Measurements from ENCODE around the gene HELZ.
"Not testable (repeated sequence)": the region's sequence is repeated elsewhere in the genome, so short reads cannot be mapped to it uniquely, and the experiment has no call there.

Gene HELZ

DNA sequence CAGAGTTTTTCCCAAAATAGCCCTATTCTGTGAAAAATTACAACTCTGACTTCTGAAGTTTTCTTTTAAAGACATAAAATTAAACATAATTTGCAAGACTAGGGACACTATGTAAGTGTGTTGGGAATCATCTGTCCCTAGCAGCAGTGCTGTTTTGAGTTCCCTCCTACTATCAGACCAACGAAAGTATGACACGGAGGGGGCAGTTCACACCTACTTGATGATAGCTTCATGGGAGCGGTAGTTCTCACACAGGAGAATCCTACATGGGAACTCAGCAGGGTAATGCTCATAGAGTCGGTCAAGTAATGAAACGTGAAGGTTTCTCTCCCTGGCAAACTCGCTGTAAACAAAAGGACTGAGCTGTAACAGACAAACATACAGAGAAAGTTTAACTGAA lies 96.6 kb downstream of the HELZ start:
- no peak overlapping the region for H3K23ac ChIP-seq (ENCODE audit: low read length in 2 of 2)
- no peak overlapping the region for H3K18ac ChIP-seq (ENCODE audit: low read depth in 1 of 2, low read length in 2 of 2)
- H4K91ac ChIP-seq (ENCODE audit: low read length), result no peak overlapping the region
- DNase-seq, result no peak
- H2BK5ac ChIP-seq (ENCODE audit: low read depth, low read length, poor library complexity, severe bottlenecking), result no peak overlapping the region
- H3K27ac ChIP-seq (ENCODE audit: low read length, poor library complexity, severe bottlenecking), result no peak overlapping the region
- H3K79me1 ChIP-seq (replicated peaks; ENCODE audit: low read length, poor library complexity, severe bottlenecking), result peaks cover 24% of the 10 kb centered on the region
- H2AK5ac ChIP-seq (ENCODE audit: low read length, severe bottlenecking), result no peak overlapping the region
- H4K8ac ChIP-seq (ENCODE audit: low read length), result no peak overlapping the region
- peaks cover 7 to 84% of the 10 kb centered on the region in 2 experiments for H3K36me3 ChIP-seq (ENCODE audit: control insufficient read depth in 1 of 2, insufficient read depth in 2 of 2, low read depth in 1 of 2, low read length in 2 of 2)
- H3K14ac ChIP-seq (ENCODE audit: low read length in 2 of 2), result no peak overlapping the region
- H3K4me3 ChIP-seq (ENCODE audit: insufficient read depth in 1 of 2, low read depth in 1 of 2, low read length in 2 of 2), result no peak overlapping the region
- no peaks in the 10 kb centered on the region for H3K4me1 ChIP-seq (ENCODE audit: control insufficient read depth, insufficient read depth, low read depth, low read length)
- H3K27me3 ChIP-seq (ENCODE audit: control insufficient read depth in 1 of 2, insufficient read depth in 1 of 2, low read length in 2 of 2), result no peaks in the 10 kb centered on the region
- H2AFZ ChIP-seq (ENCODE audit: low read depth, low read length), result no peak overlapping the region
- H3K4me2 ChIP-seq (ENCODE audit: low read length, poor library complexity, severe bottlenecking), result no peak overlapping the region
- H2BK12ac ChIP-seq (ENCODE audit: low read length in 2 of 2), result no peak overlapping the region
- H2BK120ac ChIP-seq (ENCODE audit: low read depth, low read length), result no peak overlapping the region
- no peak overlapping the region for H2BK15ac ChIP-seq (ENCODE audit: low read depth, poor library complexity, severe bottlenecking)
- 82% methylated on average over 6 of the region's 6 CpGs for WGBS
- no peak overlapping the region for H3K4ac ChIP-seq (ENCODE audit: low read depth in 1 of 2, low read length in 2 of 2)
- no peaks in the 10 kb centered on the region for H3K9me3 ChIP-seq (ENCODE audit: control insufficient read depth, low read length)
- H3K9ac ChIP-seq (ENCODE audit: low read length), result no peak overlapping the region

DNA sequence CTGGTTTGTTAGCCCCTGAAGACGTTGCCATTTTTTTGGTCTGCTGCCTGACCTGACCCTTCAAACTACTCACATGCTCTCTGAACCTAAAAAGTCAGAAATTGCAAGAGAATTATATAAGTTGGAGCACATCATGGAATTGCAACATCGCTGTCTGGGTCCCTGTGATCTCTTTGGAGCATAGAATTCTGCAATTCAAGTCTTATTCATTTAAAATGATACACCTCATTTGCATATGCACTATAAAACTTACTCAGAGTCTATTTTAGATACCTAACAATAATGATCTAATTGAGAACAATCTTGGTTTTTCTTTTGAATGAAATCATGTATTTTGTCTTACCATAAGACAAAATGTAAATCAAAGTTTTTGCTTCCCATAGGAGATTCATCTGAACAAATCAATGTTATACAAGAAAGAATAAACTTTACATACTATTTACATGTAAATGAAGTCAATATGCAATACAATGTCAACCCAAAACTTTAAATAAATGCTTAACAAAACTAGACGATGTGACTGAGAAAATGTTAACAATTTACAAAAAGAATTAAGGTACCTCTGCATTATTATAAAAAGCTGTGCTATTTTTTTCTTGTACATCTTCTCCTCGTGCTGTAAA lies 99.7 kb downstream of the HELZ start:
- Histone ChIP-seq H3K4me3 (ENCODE audit: insufficient read depth in 1 of 2, low read depth in 1 of 2, low read length in 2 of 2) (no peak overlapping the region), H3K9ac (ENCODE audit: low read length) (no peak overlapping the region), H4K8ac (ENCODE audit: low read length) (no peak overlapping the region), H3K4ac (ENCODE audit: low read depth in 1 of 2, low read length in 2 of 2) (no peak overlapping the region), H2BK5ac (ENCODE audit: low read depth, low read length, poor library complexity, severe bottlenecking) (no peak overlapping the region), H3K79me1 (replicated peaks; ENCODE audit: low read length, poor library complexity, severe bottlenecking) (peaks cover 19% of the 10 kb centered on the region), H3K14ac (ENCODE audit: low read length in 2 of 2) (no peak overlapping the region), H3K9me3 (ENCODE audit: control insufficient read depth, low read length) (no peaks in the 10 kb centered on the region), H3K36me3 (ENCODE audit: control insufficient read depth in 1 of 2, insufficient read depth in 2 of 2, low read depth in 1 of 2, low read length in 2 of 2) (peaks cover 10 to 72% of the 10 kb centered on the region in 2 experiments), H2BK120ac (ENCODE audit: low read depth, low read length) (no peak overlapping the region), H3K18ac (ENCODE audit: low read depth in 1 of 2, low read length in 2 of 2) (no peak overlapping the region), H3K23ac (ENCODE audit: low read length in 2 of 2) (no peak overlapping the region), H3K27ac (ENCODE audit: low read length, poor library complexity, severe bottlenecking) (no peak overlapping the region), H2BK12ac (ENCODE audit: low read length in 2 of 2) (no peak overlapping the region), H2AFZ (ENCODE audit: low read depth, low read length) (no peak overlapping the region), H3K4me2 (ENCODE audit: low read length, poor library complexity, severe bottlenecking) (no peak overlapping the region), H3K4me1 (ENCODE audit: control insufficient read depth, insufficient read depth, low read depth, low read length) (no peaks in the 10 kb centered on the region), H2BK15ac (ENCODE audit: low read depth, poor library complexity, severe bottlenecking) (no peak overlapping the region), H4K91ac (ENCODE audit: low read length) (no peak overlapping the region), H2AK5ac (ENCODE audit: low read length, severe bottlenecking) (no peak overlapping the region), H3K27me3 (ENCODE audit: control insufficient read depth in 1 of 2, insufficient read depth in 1 of 2, low read length in 2 of 2) (no peaks in the 10 kb centered on the region)
- 81% methylated on average over 2 of the region's 4 CpGs for WGBS
- DNase-seq, result no peak

DNA sequence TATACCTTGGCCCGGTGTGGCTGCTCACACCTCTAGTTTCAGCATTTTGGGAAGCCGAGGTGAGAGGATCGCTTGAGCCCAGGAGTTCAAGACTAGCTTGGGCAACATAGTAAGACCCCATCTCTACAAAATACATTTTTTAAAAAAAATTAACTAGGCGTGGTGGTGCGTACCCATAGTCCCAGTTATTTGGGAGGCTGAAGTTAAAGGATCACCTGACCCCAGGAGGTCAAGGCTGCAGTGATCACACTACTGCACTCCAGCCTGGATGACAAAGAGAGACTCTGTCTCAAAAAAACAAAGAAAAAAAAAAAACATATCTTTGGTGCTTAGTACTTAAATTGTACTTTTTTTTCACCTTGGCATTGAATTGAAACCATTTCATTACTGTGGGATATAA lies 101.7 kb downstream of the HELZ start:
- peaks cover 9% of the 10 kb centered on the region for H3K4me1 ChIP-seq (ENCODE audit: control insufficient read depth, insufficient read depth, low read depth, low read length)
- no peaks in the 10 kb centered on the region for H3K27me3 ChIP-seq (ENCODE audit: control insufficient read depth in 1 of 2, insufficient read depth in 1 of 2, low read length in 2 of 2)
- H3K79me1 ChIP-seq (replicated peaks; ENCODE audit: low read length, poor library complexity, severe bottlenecking), result peaks cover 28% of the 10 kb centered on the region
- no peak overlapping the region for H3K23ac ChIP-seq (ENCODE audit: low read length in 2 of 2)
- H2BK5ac ChIP-seq (ENCODE audit: low read depth, low read length, poor library complexity, severe bottlenecking), result no peak overlapping the region
- no peak overlapping the region for H3K9ac ChIP-seq (ENCODE audit: low read length)
- H3K18ac ChIP-seq (ENCODE audit: low read depth in 1 of 2, low read length in 2 of 2), result no peak overlapping the region
- H3K36me3 ChIP-seq (ENCODE audit: control insufficient read depth in 1 of 2, insufficient read depth in 2 of 2, low read depth in 1 of 2, low read length in 2 of 2), result peaks cover 15 to 68% of the 10 kb centered on the region in 2 experiments
- H3K4ac ChIP-seq (ENCODE audit: low read depth in 1 of 2, low read length in 2 of 2), result no peak overlapping the region
- no peaks in the 10 kb centered on the region for H3K9me3 ChIP-seq (ENCODE audit: control insufficient read depth, low read length)
- no peak overlapping the region for H2BK12ac ChIP-seq (ENCODE audit: low read length in 2 of 2)
- no peak overlapping the region for H2BK15ac ChIP-seq (ENCODE audit: low read depth, poor library complexity, severe bottlenecking)
- H2AFZ ChIP-seq (ENCODE audit: low read depth, low read length), result no peak overlapping the region
- H3K4me3 ChIP-seq (ENCODE audit: insufficient read depth in 1 of 2, low read depth in 1 of 2, low read length in 2 of 2), result no peak overlapping the region
- no peak overlapping the region for H2BK120ac ChIP-seq (ENCODE audit: low read depth, low read length)
- no peak for DNase-seq
- no peak overlapping the region for H3K27ac ChIP-seq (ENCODE audit: low read length, poor library complexity, severe bottlenecking)
- no peak overlapping the region for H2AK5ac ChIP-seq (ENCODE audit: low read length, severe bottlenecking)
- H3K4me2 ChIP-seq (ENCODE audit: low read length, poor library complexity, severe bottlenecking), result no peak overlapping the region
- no peak overlapping the region for H4K91ac ChIP-seq (ENCODE audit: low read length)
- WGBS, result 92% methylated on average over 5 of the region's 5 CpGs
- no peak overlapping the region for H3K14ac ChIP-seq (ENCODE audit: low read length in 2 of 2)
- no peak overlapping the region for H4K8ac ChIP-seq (ENCODE audit: low read length)

DNA sequence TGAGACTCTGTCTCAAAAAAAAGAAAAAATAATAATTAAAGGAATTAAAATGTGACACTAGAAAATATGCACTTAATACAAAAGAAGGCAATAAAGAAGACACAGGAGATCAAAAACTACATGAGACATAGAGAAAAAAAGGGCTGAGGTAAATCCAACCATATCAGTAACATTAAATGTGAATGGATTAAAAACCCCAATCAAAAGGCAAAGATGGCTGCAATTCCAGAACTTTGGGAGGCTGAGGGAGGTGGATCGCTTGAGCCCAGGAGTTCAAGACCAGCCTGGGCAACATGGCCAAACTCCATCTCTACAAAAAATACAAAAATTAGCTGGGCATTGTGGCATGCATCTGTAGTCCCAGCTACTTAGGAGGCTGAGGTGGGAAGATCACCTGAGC lies 103.0 kb downstream of the HELZ start:
- H3K79me1 ChIP-seq (replicated peaks; ENCODE audit: low read length, poor library complexity, severe bottlenecking), result peaks cover 28% of the 10 kb centered on the region
- peaks cover 8 to 65% of the 10 kb centered on the region in 2 experiments for H3K36me3 ChIP-seq (ENCODE audit: control insufficient read depth in 1 of 2, insufficient read depth in 2 of 2, low read depth in 1 of 2, low read length in 2 of 2)
- not testable (repeated sequence) for H2AFZ ChIP-seq (ENCODE audit: low read depth, low read length); DNase-seq; H3K9ac ChIP-seq (ENCODE audit: low read length); H2AK5ac ChIP-seq (ENCODE audit: low read length, severe bottlenecking); H2BK5ac ChIP-seq (ENCODE audit: low read depth, low read length, poor library complexity, severe bottlenecking); H3K4me1 ChIP-seq (ENCODE audit: control insufficient read depth, insufficient read depth, low read depth, low read length); H3K9me3 ChIP-seq (ENCODE audit: control insufficient read depth, low read length); H3K23ac ChIP-seq (ENCODE audit: low read length in 2 of 2); H3K27ac ChIP-seq (ENCODE audit: low read length, poor library complexity, severe bottlenecking); H2BK120ac ChIP-seq (ENCODE audit: low read depth, low read length); H4K91ac ChIP-seq (ENCODE audit: low read length); H2BK12ac ChIP-seq (ENCODE audit: low read length in 2 of 2); H3K18ac ChIP-seq (ENCODE audit: low read depth in 1 of 2, low read length in 2 of 2); H3K4me2 ChIP-seq (ENCODE audit: low read length, poor library complexity, severe bottlenecking); H3K27me3 ChIP-seq (ENCODE audit: control insufficient read depth in 1 of 2, insufficient read depth in 1 of 2, low read length in 2 of 2); H3K4ac ChIP-seq (ENCODE audit: low read depth in 1 of 2, low read length in 2 of 2); H4K8ac ChIP-seq (ENCODE audit: low read length); H3K14ac ChIP-seq (ENCODE audit: low read length in 2 of 2); H2BK15ac ChIP-seq (ENCODE audit: low read depth, poor library complexity, severe bottlenecking); H3K4me3 ChIP-seq (ENCODE audit: insufficient read depth in 1 of 2, low read depth in 1 of 2, low read length in 2 of 2)
- WGBS, result no CpG with 5 or more reads among the region's 1 CpG

Data from mesenchymal stem cell (in vitro differentiated cells and primary cell).